GM12872 (cell line): Measurements from ENCODE around the gene A2M.

Experiments
- CTCF ChIP-seq: IDR thresholded peaks from 3 replicates; pipeline ENCODE4 v1.5.1; 2011; ENCODE audit warnings: low read depth, mild to moderate bottlenecking, low read length, moderate library complexity; ENCODE audit not compliant: insufficient read depth

Gene A2M

GRCh38 chr12:9040484-9041186, 75.1 kb downstream of the A2M start:
- TF ChIP-seq CTCF, result no peak

GRCh38 chr12:9039397-9039977, 76.2 kb downstream of the A2M start:
- TF ChIP-seq CTCF, result peak; percentile 62; the same call in 2 of the 3 replicates

DNA sequence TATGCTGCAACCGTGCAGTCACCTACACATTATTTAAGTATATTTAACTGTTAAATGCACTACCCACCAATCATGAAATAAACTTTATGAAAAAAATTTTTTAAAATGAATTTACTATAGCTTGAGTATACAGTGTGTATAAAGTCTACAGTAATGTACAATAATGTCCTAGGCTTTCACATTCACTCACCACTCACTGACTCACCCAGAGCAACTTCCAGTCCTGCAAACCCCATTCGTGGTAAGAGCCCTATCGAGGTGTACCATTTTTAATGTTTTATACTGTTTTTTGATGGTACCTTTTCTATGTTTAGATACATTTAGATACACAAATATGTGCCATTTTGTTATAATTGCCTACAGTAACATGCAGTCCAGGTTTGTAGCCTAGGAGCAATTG, 78.3 kb downstream of the A2M start:
- no peak for TF ChIP-seq CTCF

GRCh38 chr12:9036227-9036626, 79.5 kb downstream of the A2M start:
- TF ChIP-seq CTCF, result no peak

DNA sequence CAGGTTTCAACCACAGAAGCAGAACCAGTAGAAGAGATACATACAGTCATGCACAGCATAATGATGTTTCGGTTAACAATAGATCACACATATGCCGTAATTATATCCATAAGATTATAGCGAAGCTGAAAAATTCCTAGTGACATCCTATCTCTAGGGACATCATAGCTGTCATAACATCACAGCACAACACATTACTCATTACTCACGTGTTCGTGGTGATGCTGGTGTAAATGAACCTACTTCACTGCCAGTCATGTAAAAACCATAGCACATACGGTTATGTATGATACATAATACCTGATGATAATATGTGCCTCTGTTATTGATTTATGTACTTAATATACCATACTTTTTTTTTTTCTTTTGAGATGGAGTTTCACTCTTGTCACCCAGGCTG, 81.6 kb downstream of the A2M start:
- TF ChIP-seq CTCF, result no peak

GRCh38 chr12:9033265-9033887, 82.3 kb downstream of the A2M start:
- no peak for TF ChIP-seq CTCF

GRCh38 chr12:9032202-9032964, 83.3 kb downstream of the A2M start:
- TF ChIP-seq CTCF, result no peak
